Hepatocyte (in vitro differentiated cells): ENCODE results near the gene RBM42. TPM values are rescaled to one million over a fixed set of nuclear protein-coding genes. Genes with fewer than 3 reads are reported as not detected.

Source experiments
- DNase-seq: peaks from one replicate; pipeline ENCODE4 v3.0.0-alpha.2; 2016; ENCODE audit warnings: low spot score
- H2AFZ ChIP-seq: fragments of 200-600 bp; sonication (generic); 2 replicates; pipeline ENCODE4 v1.6.0; 2016; ENCODE audit warnings: antibody characterized with exemption, mild to moderate bottlenecking
- H3K27ac ChIP-seq: fragments of 200-600 bp; sonication (generic); 2 replicates; pipeline ENCODE4 v1.5.1; 2016; ENCODE audit warnings: mild to moderate bottlenecking
- H3K27me3 ChIP-seq: fragments of 200-600 bp; sonication (generic); 2 replicates; pipeline ENCODE4 v1.6.1; 2016
- H3K36me3 ChIP-seq: fragments of 200-600 bp; sonication (generic); replicated peaks from 2 replicates; pipeline ENCODE4 v1.5.1; 2016; ENCODE audit warnings: low read depth; ENCODE audit not compliant: insufficient read depth
- H3K4me1 ChIP-seq: fragments of 200-600 bp; sonication (generic); 2 replicates; pipeline ENCODE4 v1.5.1; 2016; ENCODE audit warnings: mild to moderate bottlenecking, moderate library complexity; ENCODE audit not compliant: insufficient read depth
- H3K4me2 ChIP-seq: fragments of 200-600 bp; sonication (generic); 2 replicates; pipeline ENCODE4 v1.6.0; 2016
- H3K4me3 ChIP-seq: fragments of 200-600 bp; sonication (generic); 2 replicates; pipeline ENCODE4 v1.5.1; 2016; ENCODE audit warnings: mild to moderate bottlenecking
- H3K79me2 ChIP-seq: fragments of 200-600 bp; sonication (generic); 2 replicates; pipeline ENCODE4 v1.6.0; 2017; ENCODE audit warnings: mild to moderate bottlenecking
- H3K9me2 ChIP-seq: fragments of 200-600 bp; sonication (generic); replicated peaks from 2 replicates; pipeline ENCODE4 v1.6.0; 2017; ENCODE audit warnings: mild to moderate bottlenecking; ENCODE audit not compliant: insufficient read depth
- H3K9me3 ChIP-seq: fragments of 200-600 bp; sonication (generic); 2 replicates; pipeline ENCODE4 v1.5.1; 2016; ENCODE audit warnings: low read depth, mild to moderate bottlenecking
- H4K20me1 ChIP-seq: fragments of 200-600 bp; sonication (generic); 2 replicates; pipeline ENCODE4 v1.6.0; 2016; ENCODE audit warnings: mild to moderate bottlenecking; ENCODE audit not compliant: insufficient read depth, poor library complexity, severe bottlenecking
- CTCF ChIP-seq: fragments of 200-600 bp; sonication (generic); IDR thresholded peaks from 2 replicates; pipeline ENCODE4 v1.5.1; 2016; ENCODE audit warnings: antibody characterized with exemption, mild to moderate bottlenecking; ENCODE audit not compliant: poor library complexity
- EZH2 ChIP-seq: fragments of 200-600 bp; sonication (generic); IDR thresholded peaks from 2 replicates; pipeline ENCODE4 v1.6.1; 2016; ENCODE audit warnings: antibody characterized with exemption, mild to moderate bottlenecking, borderline replicate concordance
- EZH2phosphoT487 ChIP-seq: fragments of 200-600 bp; sonication (generic); IDR thresholded peaks from one replicate; pipeline ENCODE4 v1.6.1; 2018; ENCODE audit warnings: antibody characterized with exemption, mild to moderate bottlenecking, low read depth, moderate library complexity; ENCODE audit not compliant: unreplicated experiment, severe bottlenecking
- WGBS: methylation state at CpG from one replicate; pipeline ENCODE4 v1.1.6; 2016; ENCODE audit warnings: low lambda C conversion rate; ENCODE audit errors: missing lambda C conversion rate; 5-methylcytosine and 5-hydroxymethylcytosine counted together
- polyA plus RNA-seq: library from polyadenylated mRNA; unstranded; fragments of >200 nt; fragmentation: Nextera tagmentation; extraction: Ambion mirVana; gene quantifications from 2 replicates; pipeline ENCODE4 v1.2.1, GENCODE V29; 2016
- total RNA-seq: library from RNA; depleted of rRNA; stranded (reverse); fragments of >200 nt; gene quantifications from 2 replicates; pipeline ENCODE4 v1.2.3, GENCODE V29; 2014

The RBM42 gene
- total and polyA plus RNA-seq, 2 experiments from 2014 or later: 43.6 to 113 TPM

GRCh38 chr19:35622750-35623149, 6.1 kb upstream of the RBM42 start:
- Histone ChIP-seq H3K4me1 (no peaks in the 10 kb centered on the region), H3K4me3 (no peak overlapping the region), H3K9me3 (no peaks in the 10 kb centered on the region), H3K27ac (no peak overlapping the region), H3K79me2 (no peaks in the 10 kb centered on the region), H3K9me2 (no peaks in the 10 kb centered on the region), H2AFZ (no peak overlapping the region), H3K4me2 (no peak overlapping the region), H4K20me1 (no peaks in the 10 kb centered on the region), H3K36me3 (no peaks in the 10 kb centered on the region), H3K27me3 (no peaks in the 10 kb centered on the region)
- no peak for TF ChIP-seq CTCF
- no peak for TF ChIP-seq EZH2phosphoT487
- TF ChIP-seq EZH2: no peak
- DNase-seq: no peak
- WGBS: 93% methylated on average over 12 of the region's 13 CpGs

GRCh38 chr19:35623327-35624010, 5.4 kb upstream of the RBM42 start:
- Histone ChIP-seq H3K4me3 (no peak overlapping the region), H2AFZ (no peak overlapping the region), H3K27ac (no peak overlapping the region), H3K9me3 (no peaks in the 10 kb centered on the region), H3K4me2 (no peak overlapping the region), H3K4me1 (no peaks in the 10 kb centered on the region), H3K36me3 (no peaks in the 10 kb centered on the region), H3K27me3 (no peaks in the 10 kb centered on the region), H4K20me1 (no peaks in the 10 kb centered on the region), H3K79me2 (no peaks in the 10 kb centered on the region), H3K9me2 (no peaks in the 10 kb centered on the region)
- WGBS: 93% methylated on average over 6 of the region's 6 CpGs
- TF ChIP-seq EZH2phosphoT487 (no peak), CTCF (no peak), EZH2 (no peak)
- no peak for DNase-seq

GRCh38 chr19:35628264-35628564, 622 bp upstream of the RBM42 start:
- WGBS: 37% methylated on average over 9 of the region's 9 CpGs
- Histone ChIP-seq H3K4me1 (peaks cover 7% of the 10 kb centered on the region), H3K4me3 (peak overlapping the region; percentile 28), H3K9me2 (no peaks in the 10 kb centered on the region), H3K9me3 (no peaks in the 10 kb centered on the region), H3K36me3 (no peaks in the 10 kb centered on the region), H3K27ac (peak overlapping the region; percentile 85), H3K4me2 (peak overlapping the region; percentile 82), H3K27me3 (no peaks in the 10 kb centered on the region), H4K20me1 (no peaks in the 10 kb centered on the region), H3K79me2 (peaks cover 12% of the 10 kb centered on the region), H2AFZ (peak overlapping the region; percentile 9)
- DNase-seq: no peak
- no peak for TF ChIP-seq EZH2
- TF ChIP-seq EZH2phosphoT487: no peak
- no peak for TF ChIP-seq CTCF

DNA sequence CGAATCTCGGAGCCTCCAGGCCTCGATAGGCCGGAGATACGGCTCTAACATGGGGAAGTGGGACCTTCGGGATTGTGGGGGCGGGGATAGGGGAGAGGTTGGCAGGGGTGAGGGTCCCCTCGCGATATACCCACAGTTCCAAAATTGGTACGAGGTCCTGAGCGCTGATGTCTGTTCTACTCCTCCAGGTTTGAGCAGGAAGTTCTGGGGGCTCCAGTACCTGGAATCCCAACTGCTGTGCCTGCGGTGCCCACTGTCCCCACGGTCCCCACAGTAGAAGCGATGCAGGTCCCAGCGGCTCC, 447 bp downstream of the RBM42 start:
- H3K9me3 ChIP-seq: no peaks in the 10 kb centered on the region
- H3K4me2 ChIP-seq: peak overlapping the region; percentile 98
- H3K27ac ChIP-seq: peak overlapping the region; percentile 74
- 21% methylated on average over 14 of the region's 15 CpGs for WGBS
- H2AFZ ChIP-seq: peak overlapping the region; percentile 28
- H4K20me1 ChIP-seq: no peaks in the 10 kb centered on the region
- H3K36me3 ChIP-seq: no peaks in the 10 kb centered on the region
- TF ChIP-seq EZH2 (no peak), CTCF (no peak), EZH2phosphoT487 (no peak)
- H3K27me3 ChIP-seq: no peaks in the 10 kb centered on the region
- DNase-seq: no peak
- H3K4me3 ChIP-seq: peak overlapping the region; percentile 47
- H3K9me2 ChIP-seq: no peaks in the 10 kb centered on the region
- H3K79me2 ChIP-seq: peaks cover 12% of the 10 kb centered on the region
- H3K4me1 ChIP-seq: peaks cover 7% of the 10 kb centered on the region
